NCI-H2227 (cell line): ENCODE results near the gene KLHDC10.
"Not testable (repeated sequence)": the region's sequence is repeated elsewhere in the genome, so short reads cannot be mapped to it uniquely, and the experiment has no call there.

Experiments used
- DNase-seq: peaks from one replicate; lab custom pipeline; 2025; ENCODE audit not compliant: unreplicated experiment; lab: John Stamatoyannopoulos, UW

The KLHDC10 gene

DNA sequence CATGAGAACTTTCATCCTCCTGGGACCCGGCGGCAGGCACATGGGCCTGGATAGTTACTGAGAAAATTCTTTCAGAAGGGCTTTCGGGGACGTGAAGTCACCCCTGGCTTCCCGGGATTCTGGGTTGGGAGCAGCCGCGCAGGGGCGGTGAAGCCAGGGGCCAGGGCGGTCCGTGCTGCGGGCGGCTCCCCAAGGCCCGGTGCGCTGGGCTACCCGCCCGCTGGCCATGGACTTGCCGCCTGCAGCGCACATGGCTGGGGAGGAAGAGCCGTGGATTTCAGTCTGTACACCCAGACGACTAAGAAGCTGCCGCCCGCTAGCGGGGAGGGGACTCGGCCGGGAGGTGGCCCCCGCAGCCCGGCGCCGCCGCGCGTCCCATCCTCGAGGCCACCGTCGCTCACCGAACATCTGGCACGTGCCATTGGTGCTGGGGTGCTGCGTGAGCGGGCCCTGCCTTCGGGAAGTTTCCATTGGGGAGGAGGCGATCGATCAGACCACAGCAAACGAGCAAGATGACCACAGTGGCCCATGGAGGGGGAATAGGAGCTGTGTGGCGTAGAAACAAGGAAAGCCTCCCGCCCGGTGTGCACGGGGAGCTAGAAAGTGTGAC, 70.3 kb downstream of the KLHDC10 start:
- no peak for DNase-seq

DNA sequence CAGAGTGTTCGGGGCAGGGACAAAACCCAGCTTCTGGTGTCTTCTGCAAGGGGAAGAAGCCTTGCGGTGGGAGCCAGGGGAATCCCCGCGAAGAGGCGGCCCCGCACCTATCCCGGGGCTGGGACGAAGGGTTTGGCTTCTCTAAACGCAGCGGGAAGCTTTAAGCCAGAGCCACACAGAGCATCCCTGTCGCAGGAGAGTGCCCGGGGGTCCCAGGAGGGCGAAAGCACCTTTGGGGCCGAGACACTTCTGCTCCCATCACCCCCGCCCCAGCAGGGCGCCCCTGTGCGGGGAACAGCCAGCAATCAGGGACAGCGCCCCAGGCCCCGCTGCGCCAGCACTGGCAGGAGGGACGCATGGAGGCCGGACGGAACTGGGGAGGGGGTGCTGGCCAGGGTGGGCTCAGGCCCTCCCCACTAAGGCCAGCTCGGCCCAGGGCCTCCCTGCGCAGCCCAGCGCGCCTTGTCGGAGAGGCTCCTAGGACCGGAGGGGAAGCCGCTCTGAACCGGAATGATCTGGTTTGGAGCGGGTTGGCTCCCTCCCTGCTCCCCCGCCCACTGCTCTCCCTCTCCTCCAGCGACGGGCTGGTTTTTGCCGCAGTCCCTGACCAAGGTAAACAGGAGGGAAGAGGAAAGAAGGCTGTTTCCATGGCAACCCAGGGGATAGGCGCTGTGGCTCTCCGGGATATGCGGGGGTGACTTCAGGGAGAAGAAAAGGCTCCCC, 71.0 kb downstream of the KLHDC10 start:
- peak; percentile 97 for DNase-seq

GRCh38 chr7:130141884-130142653, 71.7 kb downstream of the KLHDC10 start:
- DNase-seq = no peak

GRCh38 chr7:130142654-130143333, 72.5 kb downstream of the KLHDC10 start:
- DNase-seq = no peak

GRCh38 chr7:130143334-130143732, 73.0 kb downstream of the KLHDC10 start:
- DNase-seq = no peak

- no peak for DNase-seq
Measured at GRCh38 chr7:130143986-130144311, 73.6 kb downstream of the KLHDC10 start.

- peak; percentile 32 for DNase-seq
Measured at GRCh38 chr7:130144312-130145171, 74.2 kb downstream of the KLHDC10 start.

DNA sequence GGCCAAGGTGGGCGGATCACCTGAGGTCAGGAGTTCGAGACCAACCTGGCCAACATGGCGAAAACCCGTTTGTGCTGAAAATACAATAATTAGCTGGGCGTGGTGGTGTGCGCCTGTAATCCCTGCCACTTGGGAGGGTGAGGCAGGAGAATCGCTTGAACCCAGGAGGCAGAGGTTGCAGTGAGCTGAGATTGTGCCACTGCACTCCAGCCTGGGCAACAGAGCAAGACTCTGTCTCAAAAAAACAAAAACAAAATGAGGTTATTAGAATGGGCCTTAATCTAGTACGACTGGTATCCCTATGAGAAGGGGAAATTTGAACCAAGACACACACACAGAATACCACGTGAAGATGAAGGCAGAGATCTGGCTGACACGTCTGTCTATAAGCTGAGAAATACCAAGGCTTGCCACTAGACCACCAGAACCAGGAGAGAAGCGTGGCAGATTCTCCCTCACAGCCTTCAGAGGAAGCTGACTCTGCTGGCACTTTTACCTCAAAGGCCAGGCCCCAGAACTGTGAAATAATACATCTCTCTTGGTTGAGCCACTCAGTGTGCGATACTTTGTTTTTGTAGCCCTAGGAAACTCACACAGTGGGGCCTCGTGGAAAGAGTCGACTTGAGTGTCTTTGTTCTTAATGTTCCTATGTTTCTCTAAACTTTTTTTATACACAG, 75.2 kb downstream of the KLHDC10 start:
- DNase-seq = no peak

DNA sequence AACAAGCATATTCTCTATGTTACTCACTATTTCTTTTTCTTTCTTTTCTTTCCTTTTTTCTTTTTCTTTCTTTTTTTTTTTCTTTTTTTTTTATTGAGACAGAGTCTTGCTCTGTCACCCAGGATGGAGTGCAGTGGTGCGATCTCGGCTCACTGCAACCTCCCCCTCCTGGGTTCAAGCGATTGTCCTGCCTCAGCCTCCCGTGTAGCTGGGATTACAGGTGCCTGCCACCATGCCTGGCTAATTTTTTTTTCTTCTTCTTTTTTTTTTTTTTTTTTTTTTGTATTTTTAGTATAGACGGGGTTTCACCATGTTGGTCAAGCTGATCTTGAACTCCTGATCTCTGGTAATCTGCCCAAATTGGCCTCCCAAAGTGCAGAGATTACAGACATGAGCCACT, 75.8 kb downstream of the KLHDC10 start:
- DNase-seq = not testable (repeated sequence)

DNA sequence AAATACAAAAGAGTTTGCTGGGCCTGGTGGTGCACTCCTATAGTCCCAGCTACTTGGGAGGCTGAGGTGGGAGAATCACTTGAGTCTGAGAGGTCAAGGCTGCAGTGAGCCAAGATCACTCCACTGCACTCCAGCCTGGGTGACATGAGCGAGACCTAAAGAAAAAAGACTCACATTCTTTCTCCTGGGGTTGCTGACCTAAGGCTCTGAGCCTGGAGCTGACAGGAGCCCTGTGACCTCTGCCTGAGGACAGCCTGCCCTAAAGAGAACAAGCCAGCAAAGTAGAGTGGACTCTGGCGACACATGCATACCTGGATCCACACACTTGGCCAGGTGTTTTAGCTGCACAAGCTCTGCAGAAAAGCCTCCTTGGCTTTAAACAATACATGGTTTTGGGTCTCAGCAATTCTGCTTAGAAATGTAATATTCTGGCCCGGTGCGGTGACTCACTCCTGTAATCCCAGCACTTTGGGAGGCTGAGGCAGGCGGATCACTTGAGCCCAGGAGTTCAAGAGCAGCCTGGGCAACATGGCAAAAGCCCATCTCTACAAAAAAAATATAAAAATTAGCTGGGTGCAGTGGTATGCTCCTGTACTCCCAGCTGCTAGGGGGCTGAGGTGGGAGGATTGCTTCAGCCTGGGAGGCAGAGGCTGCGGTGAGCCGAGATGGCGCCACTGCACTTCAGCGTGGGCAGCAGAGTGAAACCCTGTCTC, 76.5 kb downstream of the KLHDC10 start:
- no peak for DNase-seq

GRCh38 chr7:130147710-130148325, 77.5 kb downstream of the KLHDC10 start:
- no peak for DNase-seq

- no peak for DNase-seq
Measured at GRCh38 chr7:130148561-130148960, 78.2 kb downstream of the KLHDC10 start.

- DNase-seq = no peak
Measured at GRCh38 chr7:130149281-130150139, 79.2 kb downstream of the KLHDC10 start.

DNA sequence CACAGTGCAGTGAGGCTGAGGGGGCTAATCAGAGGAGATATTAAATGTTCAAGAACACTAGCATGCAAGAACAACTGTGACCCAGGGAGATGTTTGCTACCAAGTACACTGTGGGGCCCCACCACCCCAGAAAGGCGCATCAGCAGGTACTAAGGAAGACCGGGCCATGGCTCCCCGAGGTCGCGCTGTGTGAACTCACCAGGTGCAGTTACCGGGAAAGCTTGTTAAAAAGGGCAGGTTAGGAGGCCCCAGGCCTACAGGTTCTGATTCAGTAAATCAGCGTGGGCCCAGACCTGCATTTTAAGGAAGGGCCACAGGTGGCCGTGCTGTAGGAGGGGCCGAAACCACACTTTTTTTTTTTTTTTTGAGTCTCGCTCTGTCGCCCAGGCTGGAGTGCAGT, 80.3 kb downstream of the KLHDC10 start:
- no peak for DNase-seq

DNA sequence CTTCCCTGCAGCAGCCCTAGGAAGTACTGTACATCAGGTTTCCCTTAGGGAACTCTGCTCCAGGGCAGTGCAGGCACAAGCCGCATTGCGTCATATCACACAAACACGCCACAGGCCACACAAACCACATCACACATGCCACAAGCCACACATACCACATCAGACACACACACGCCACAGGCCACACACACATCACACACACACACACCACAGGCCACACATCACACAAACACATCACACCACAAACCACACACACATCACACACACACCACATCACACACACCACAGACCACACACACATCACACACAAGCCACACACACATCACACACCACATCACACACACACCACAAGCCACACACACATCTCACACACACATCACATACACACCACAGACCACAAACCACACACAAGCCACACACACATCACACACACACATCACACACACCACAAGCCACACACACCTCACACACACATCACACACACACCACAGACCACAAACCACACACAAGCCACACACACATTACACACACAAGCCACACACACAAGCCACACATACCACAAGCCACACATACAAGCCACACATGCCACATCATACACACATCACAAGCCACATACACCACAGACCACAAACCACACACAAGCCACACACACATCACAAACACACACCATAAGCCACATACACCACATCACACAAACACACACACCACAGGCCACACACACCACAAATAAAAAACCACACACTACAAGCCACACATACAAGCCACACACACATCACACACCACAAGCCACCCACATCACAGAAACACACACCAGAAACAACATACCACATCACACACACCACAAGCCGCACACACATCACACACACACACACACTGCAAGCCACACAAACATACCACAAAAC, 81.5 kb downstream of the KLHDC10 start:
- DNase-seq = no peak

DNA sequence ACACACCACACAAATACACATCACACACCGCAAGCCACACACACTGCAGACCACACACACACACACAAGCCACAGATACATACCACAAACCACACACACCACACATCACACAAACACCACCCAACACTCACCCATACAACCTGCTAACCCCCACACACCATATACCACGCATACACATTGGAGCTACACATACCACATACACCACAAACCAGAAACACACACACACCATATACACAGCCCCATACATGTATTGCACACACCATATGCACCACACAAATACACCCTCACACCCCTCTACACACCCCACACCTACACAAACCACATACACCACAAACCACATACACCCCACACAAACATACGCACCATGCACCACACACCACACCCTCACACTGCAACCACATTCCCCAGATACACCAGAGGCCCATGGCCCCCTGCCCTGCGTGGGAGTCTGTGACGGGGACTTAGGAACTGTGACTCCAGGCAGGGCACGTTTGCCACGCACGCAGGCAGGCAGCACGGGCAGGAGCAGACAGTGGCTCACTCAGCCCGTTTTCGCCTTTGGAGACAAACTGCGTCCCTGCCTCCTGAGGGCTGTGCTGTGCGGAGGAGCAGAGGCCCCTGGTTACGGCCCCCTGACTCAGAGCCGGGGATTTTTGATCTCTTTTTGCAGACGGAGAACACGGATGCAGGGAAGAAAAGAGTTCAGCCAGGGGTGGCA, 82.3 kb downstream of the KLHDC10 start:
- no peak for DNase-seq
